GM19240 (cell line): ENCODE measurements around the gene CA10.

Experiments used
- DNase-seq: peaks from one replicate; pipeline ENCODE4 v3.0.0; 2011; ENCODE audit warnings: low spot score; ENCODE audit not compliant: insufficient read length

The CA10 gene

DNA sequence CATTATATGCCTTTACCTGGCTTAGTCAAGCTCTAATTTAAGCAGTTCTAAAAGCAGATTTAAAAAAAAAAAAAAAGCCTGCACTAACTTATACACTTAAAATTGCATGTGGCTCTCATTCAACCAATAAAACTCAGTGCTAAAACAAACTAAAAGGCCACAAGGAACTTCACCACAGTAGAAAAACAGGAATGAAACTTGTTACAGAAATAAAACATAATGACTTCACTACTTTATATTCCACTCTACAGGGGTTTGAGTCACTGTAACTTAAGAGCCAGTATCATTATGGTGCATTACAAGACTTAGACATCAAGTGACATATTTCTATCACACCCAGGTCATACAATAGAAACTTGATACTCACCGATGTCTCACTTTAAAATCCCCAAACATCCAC is 11.1 kb downstream of the CA10 start:
- DNase-seq = no peak

DNA sequence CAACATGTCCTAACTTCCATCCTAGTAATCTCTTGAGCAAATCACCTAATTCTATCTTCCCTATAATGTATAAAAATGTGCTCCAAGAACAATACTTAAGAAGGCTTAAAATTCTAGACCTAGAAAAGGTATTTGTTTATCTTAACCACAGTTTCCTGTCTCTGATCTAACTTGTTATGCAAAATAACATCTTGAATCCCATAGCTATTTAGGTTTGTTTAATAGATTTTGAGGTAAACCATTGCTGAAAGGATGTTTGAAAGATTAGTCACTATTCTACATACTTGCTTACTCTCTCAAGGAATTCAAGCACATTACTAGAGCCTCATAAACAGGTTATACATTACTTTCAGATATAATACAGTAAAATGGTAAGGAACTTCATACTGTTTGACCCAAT is 13.0 kb downstream of the CA10 start:
- no peak for DNase-seq

- no peak for DNase-seq
Observed at GRCh38 chr17:52143542-52143941, 15.0 kb downstream of the CA10 start.

- no peak for DNase-seq
Observed at GRCh38 chr17:52140601-52141000, 17.9 kb downstream of the CA10 start.

GRCh38 chr17:52138752-52139151 is 19.8 kb downstream of the CA10 start:
- DNase-seq = no peak

DNA sequence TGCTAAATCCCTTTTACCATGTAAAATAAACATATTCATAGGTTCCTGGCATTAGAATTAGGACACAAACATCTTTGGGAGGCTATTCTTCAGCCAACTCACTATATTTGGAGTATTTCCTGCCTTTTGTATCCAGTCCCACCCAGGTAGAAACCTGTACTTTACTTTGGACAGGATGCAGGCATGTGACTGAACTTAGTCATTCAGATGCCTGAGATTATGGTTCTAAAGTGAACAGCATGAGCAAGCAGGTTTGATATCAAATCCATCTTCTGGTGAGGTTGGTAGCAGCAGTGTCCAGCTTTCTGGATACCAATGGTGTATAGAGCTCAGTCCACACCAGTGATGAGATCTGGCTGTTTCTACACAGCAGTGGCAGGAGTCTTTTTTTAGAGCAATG is 20.2 kb downstream of the CA10 start:
- DNase-seq = no peak

DNA sequence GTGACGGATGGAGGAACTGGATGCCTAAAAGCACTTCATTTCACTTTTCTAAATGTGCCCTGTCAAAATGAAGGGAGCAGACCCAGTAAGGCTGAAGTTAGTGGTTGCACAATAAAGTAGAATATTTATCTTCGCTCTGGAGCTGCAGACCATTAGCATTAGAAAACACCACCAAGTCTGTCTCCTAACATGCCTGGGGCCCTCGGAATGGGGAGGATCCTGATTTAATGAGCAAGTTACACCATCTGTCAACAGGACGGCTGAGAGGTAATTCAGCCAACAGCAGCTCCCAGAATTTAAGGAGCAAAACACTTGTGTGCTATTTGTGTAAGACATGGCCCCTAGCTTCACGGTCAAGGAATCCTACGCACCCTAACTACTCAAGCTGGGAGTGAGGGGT is 22.3 kb downstream of the CA10 start:
- no peak for DNase-seq

- DNase-seq = no peak
Observed at GRCh38 chr17:52134641-52135040, 23.9 kb downstream of the CA10 start.

DNA sequence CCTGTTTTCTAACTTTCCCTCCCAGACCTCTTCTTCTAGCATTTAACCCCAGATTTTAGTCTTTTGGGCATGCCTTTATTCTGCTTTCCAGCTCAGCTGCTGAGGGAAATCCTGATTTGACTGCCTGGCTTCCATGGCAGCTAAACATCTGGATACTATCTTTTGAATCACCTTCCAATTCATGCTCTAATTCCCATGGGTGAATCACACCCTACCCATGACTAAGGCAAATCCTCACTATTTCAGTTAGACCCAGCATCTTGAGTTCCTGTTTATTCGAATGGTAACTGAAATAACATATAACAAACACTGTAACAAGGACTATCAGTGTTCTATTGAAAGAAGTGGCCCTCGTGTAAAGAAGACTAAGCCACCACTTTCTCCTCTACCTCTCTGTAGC is 29.8 kb downstream of the CA10 start:
- DNase-seq = no peak

DNA sequence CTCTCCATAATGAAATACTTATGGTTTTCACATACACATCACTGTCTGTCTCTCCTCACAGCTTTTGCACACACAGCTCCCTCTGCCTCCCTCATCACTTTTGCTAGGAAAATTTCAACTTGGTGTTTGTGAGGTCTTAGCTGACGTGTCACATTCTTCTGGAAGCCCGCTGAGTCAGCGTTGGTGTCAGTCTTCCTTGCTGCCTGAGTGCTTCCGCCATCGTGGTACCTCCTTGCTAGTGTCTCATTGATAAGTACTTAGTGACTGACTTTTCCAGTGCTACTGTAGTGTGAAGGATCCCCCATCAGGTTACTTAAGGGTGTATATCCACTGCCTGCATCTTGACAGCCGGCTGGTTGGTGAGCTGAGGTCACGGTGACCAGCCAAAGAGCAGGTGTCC is 33.5 kb downstream of the CA10 start:
- DNase-seq = no peak

DNA sequence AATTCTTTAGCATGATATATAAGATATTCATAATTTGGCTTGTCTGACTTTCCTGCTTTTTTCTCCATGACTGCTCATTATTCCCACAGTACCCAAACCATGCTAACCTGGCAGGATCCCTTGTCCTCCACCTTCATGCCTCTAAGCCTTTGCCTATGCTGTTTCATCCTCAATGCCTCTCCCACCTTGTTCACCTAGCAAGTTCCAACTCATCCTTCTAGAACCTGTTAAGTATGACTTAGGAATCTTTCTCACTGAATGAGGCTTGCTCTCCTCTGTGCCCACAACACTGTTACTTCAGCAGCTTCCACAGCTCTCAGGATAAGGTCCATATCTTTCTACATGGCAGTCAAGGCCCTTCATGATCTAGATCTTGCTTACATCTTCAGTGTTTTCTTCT is 34.0 kb downstream of the CA10 start:
- DNase-seq = no peak

- DNase-seq = no peak
Observed at GRCh38 chr17:52120465-52120864, 38.0 kb downstream of the CA10 start.

- DNase-seq = no peak
Observed at GRCh38 chr17:52110923-52111581, 47.5 kb downstream of the CA10 start.

- DNase-seq = peak; percentile 10
Observed at GRCh38 chr17:52106638-52107261, 51.8 kb downstream of the CA10 start.

DNA sequence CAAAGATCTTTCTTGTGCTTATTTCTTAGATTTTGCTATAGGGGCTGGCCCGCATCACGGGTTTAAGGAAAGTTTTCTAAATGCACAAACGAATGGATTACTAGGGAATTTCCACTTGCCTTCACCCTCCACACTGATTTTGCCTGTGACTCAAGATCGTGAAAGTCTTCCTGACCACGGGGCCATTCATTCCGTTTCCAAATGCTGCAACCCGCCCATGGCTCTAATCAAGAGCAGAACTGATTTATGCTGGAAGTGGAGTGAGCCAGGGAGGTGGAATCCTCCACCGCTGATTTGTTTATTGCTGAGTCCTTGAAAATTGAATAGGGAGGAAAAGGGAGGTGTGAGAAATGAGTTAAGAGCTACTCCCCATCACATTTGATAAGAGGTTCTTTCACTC is 52.4 kb downstream of the CA10 start:
- DNase-seq = no peak

DNA sequence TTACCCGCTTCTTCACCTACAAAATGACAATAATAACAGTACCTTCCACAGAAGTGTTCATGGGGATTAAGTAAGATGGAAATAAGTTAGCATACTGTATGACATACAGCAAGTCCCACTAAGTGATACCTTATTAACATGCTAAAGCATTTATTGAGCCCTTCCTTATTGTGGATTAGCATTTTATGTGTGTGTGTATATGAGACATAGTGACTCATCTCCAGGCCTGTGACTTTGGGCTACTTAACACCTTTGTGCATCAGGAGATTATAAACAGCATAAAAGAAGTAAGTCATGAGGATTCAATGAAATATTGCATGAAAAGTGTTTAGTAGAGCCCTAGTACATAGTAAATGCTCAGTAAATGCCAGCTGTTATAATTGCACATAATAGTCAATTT is 52.9 kb downstream of the CA10 start:
- no peak for DNase-seq

GRCh38 chr17:52096056-52096455 is 62.5 kb downstream of the CA10 start:
- no peak for DNase-seq

DNA sequence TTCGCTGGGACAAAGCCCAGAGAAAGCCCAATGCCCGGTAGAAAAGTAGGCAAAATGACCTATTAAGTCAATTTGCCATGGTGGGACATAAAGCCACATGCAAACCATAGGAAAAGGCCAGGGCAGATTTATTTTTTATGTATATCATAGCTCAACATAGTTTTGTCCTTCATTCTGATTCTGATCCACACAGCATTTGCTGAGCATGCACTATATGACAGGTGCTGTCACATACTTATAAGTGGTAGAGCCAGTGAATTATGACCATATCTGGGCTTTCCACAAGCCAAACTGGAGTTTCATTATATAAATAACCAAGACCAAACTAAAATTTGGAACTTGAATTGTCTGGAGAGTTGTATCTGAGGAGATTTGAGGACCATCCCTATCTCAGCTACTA is 74.3 kb downstream of the CA10 start:
- no peak for DNase-seq

GRCh38 chr17:52079496-52079895 is 79.0 kb downstream of the CA10 start:
- DNase-seq = no peak

DNA sequence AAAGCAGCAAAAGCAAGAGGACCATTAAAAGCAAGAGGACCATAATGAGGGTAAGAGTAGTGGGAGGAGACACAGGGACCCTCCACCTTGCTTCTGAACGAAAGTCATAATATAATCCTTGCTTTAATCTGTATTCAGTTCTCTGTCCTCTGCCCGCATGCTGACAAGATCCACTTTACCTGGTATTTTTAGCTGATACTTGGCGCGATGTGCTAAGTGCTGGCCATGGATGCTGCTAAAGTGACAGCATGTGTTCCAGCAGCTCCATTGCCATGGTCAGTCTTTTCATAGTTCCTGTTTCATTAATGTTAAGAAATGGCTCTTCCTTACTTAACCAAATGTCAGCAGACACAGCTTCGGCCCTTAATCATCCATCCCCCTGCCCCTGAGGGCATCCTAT is 86.8 kb downstream of the CA10 start:
- no peak for DNase-seq

GRCh38 chr17:52064791-52065211 is 93.7 kb downstream of the CA10 start:
- DNase-seq = no peak

DNA sequence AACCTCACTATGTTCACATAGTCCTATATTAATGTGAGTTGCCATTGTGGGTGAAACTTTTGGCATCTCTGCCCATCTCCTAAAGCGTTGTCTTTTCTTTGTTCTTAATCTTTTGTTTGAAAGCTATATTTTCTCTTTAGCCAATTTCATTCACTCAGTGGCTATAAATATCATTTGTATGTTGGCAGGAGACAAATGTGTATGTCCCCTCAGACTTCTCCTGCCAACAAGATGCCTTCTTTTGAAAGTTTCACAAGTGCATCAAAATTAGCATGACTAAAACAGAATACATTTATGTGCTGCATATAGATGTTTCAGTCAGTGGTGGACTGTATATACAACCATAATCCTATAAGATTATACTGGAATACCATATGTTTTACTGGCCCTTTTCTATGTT is 109.0 kb downstream of the CA10 start:
- DNase-seq = no peak

DNA sequence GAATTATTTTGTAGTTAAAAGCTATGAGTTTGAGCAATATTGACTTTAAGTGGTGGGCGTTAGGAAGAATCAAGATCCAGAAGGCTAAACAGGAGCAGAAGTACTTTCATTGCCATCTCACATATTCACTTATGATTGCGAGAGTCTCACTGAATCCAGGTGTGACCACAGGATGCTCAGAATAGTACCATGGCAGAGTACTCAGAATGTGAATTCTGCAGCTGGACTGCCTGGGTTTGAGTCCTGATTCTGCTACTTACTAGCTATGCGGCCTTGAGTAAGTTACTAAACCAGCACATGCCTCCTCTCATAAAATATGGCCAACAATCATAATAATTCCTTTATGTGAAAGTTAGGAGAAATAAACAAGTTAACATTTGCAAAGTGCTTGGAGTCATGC is 109.5 kb downstream of the CA10 start:
- DNase-seq = no peak
